ENCODE measurements around the gene IQCK.

The IQCK gene

DNA sequence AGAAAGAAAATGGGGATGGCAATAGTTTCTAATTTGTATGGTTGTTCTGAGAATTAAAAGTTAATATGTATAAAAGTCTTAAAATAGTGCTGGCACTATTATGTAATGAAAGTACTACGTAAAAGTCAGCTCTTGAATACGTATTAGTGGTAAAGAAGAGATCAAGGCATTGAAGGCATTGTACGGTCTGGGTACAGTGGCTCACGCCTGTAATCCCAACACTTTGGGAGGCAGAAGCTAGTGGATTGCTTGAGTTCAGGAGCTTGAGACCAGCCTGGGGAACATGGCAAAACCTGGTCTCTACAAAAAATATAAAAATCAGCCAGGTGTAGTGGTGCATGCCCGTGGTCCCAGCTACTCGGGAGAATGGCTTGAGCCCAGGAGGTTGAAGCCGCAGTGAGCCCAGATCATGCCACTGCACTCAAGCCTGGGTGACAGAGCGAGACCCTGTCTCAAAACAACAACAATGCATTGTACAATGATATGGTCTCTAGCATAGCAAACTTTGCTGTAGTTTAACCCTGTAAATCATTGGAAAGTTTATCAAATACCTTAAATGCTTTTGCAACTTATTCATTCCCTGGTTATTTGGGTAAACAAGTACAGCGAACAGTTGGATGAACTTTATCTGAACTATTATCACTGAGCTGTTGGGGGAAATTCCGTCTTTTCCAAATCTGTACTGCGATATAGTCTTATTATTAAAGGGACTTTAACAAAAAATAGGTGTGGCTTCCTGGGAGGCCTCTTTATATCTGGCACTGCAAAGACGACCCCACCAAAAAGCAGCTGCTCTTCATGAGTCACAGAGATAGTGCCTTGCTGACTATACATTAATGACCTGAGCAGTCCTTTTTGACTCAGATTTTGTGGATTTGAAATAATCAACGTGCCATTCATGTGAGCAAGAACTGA lies 93.0 kb downstream of the IQCK start:
- H3K4me1 ChIP-seq (ENCODE audit: low read depth, poor library complexity, severe bottlenecking), result peaks cover 14% of the 10 kb centered on the region
- TF ChIP-seq, protein P1, sequence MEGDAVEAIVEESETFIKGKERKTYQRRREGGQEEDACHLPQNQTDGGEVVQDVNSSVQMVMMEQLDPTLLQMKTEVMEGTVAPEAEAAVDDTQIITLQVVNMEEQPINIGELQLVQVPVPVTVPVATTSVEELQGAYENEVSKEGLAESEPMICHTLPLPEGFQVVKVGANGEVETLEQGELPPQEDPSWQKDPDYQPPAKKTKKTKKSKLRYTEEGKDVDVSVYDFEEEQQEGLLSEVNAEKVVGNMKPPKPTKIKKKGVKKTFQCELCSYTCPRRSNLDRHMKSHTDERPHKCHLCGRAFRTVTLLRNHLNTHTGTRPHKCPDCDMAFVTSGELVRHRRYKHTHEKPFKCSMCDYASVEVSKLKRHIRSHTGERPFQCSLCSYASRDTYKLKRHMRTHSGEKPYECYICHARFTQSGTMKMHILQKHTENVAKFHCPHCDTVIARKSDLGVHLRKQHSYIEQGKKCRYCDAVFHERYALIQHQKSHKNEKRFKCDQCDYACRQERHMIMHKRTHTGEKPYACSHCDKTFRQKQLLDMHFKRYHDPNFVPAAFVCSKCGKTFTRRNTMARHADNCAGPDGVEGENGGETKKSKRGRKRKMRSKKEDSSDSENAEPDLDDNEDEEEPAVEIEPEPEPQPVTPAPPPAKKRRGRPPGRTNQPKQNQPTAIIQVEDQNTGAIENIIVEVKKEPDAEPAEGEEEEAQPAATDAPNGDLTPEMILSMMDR (conservative IDR thresholded peaks at IDR 0.05; ENCODE audit: low read depth, low read length), result no peak
- H3K9ac ChIP-seq, result no peak overlapping the region
- H3K4me2 ChIP-seq, result no peak overlapping the region
- H3K79me2 ChIP-seq (ENCODE audit: insufficient read depth, low read depth), result no peaks in the 10 kb centered on the region
- no peaks in the 10 kb centered on the region for H3K27me3 ChIP-seq (ENCODE audit: insufficient read depth, low read depth)
- H4K20me1 ChIP-seq (ENCODE audit: insufficient read depth), result no peaks in the 10 kb centered on the region
- no peaks in the 10 kb centered on the region for H3K36me3 ChIP-seq (ENCODE audit: insufficient read depth)
- H2AFZ ChIP-seq (ENCODE audit: low read depth), result no peak overlapping the region
- no peak overlapping the region for H3K4me3 ChIP-seq (IDR thresholded peaks at IDR 0.05; ENCODE audit: insufficient read depth, low read depth, low read length)
- H3K27ac ChIP-seq, result no peak overlapping the region

DNA sequence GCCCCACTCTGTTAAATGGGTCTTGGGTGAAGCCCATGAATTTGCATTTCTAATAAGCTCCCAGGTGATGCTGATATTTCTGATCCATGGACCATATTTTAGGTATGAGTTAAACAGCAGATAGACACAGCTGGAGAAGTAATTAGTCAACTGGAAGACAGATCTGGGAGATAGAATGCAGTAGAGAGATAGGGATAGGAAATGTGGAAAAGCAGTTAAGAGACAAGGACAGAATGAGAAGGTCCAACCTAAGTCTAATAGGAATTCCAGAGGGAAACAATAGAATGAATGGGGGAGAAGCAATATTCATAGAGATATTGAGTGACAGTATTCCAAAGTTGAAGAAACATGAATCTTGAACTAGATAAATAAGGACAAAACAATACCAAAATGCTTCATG lies 94.9 kb downstream of the IQCK start:
- no peak overlapping the region for H3K27ac ChIP-seq
- H2AFZ ChIP-seq (ENCODE audit: low read depth), result no peak overlapping the region
- no peak overlapping the region for H3K4me2 ChIP-seq
- H3K36me3 ChIP-seq (ENCODE audit: insufficient read depth), result no peaks in the 10 kb centered on the region
- H3K79me2 ChIP-seq (ENCODE audit: insufficient read depth, low read depth), result no peaks in the 10 kb centered on the region
- H3K27me3 ChIP-seq (ENCODE audit: insufficient read depth, low read depth), result no peaks in the 10 kb centered on the region
- H4K20me1 ChIP-seq (ENCODE audit: insufficient read depth), result no peaks in the 10 kb centered on the region
- H3K4me3 ChIP-seq (IDR thresholded peaks at IDR 0.05; ENCODE audit: insufficient read depth, low read depth, low read length), result no peak overlapping the region
- TF ChIP-seq, protein P1 (conservative IDR thresholded peaks at IDR 0.05; ENCODE audit: low read depth, low read length), result no peak
- H3K9ac ChIP-seq, result no peak overlapping the region
- peaks cover 7% of the 10 kb centered on the region for H3K4me1 ChIP-seq (ENCODE audit: low read depth, poor library complexity, severe bottlenecking)

DNA sequence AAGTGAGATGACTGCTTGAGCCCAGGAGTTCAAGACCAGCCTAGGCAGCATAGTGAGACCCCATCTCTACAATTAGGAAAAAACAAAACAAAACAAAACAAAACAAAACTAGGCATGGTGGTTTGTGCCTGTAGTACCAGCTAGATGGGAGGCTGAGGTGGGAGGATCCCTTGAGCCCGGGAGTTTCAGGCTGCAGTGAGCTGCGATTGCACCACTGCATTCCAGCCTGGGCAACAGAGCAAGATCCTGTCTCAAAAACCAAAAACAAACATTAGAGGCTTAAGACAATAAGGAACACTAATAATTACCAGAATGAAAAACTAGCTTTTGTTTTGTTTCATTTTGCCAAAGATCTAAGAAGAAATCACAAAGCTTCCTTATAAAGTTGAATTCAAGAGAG lies 97.3 kb downstream of the IQCK start:
- TF ChIP-seq, protein P1 (conservative IDR thresholded peaks at IDR 0.05; ENCODE audit: low read depth, low read length), result no peak
- no peak overlapping the region for H3K4me3 ChIP-seq (IDR thresholded peaks at IDR 0.05; ENCODE audit: insufficient read depth, low read depth, low read length)
- no peaks in the 10 kb centered on the region for H3K36me3 ChIP-seq (ENCODE audit: insufficient read depth)
- no peak overlapping the region for H3K27ac ChIP-seq
- H2AFZ ChIP-seq (ENCODE audit: low read depth), result no peak overlapping the region
- H3K9ac ChIP-seq, result no peak overlapping the region
- no peaks in the 10 kb centered on the region for H4K20me1 ChIP-seq (ENCODE audit: insufficient read depth)
- no peaks in the 10 kb centered on the region for H3K79me2 ChIP-seq (ENCODE audit: insufficient read depth, low read depth)
- H3K4me1 ChIP-seq (ENCODE audit: low read depth, poor library complexity, severe bottlenecking), result no peaks in the 10 kb centered on the region
- no peak overlapping the region for H3K4me2 ChIP-seq
- no peaks in the 10 kb centered on the region for H3K27me3 ChIP-seq (ENCODE audit: insufficient read depth, low read depth)

DNA sequence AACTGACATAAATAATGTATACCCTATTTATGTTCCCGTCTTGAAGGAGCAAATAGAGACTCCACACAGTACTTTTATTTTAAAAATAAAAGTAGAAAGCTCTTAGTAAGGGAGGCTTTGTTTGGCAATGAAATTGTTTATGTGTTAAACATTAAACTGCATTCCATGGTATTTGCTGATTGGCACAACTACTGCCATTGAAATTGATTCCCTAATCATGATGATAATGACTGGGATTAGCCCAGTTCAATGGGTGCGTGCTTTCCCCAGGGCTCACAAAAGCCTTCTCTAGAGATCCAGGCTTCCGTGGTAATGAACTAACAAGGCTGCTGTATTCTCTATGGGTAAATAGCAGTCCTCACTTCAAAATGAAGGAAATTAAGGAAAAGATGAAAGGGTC lies 99.1 kb downstream of the IQCK start:
- Histone ChIP-seq H3K27me3 (ENCODE audit: insufficient read depth, low read depth) (no peaks in the 10 kb centered on the region), H3K4me1 (ENCODE audit: low read depth, poor library complexity, severe bottlenecking) (no peaks in the 10 kb centered on the region), H3K79me2 (ENCODE audit: insufficient read depth, low read depth) (no peaks in the 10 kb centered on the region), H3K27ac (no peak overlapping the region), H3K36me3 (ENCODE audit: insufficient read depth) (no peaks in the 10 kb centered on the region), H4K20me1 (ENCODE audit: insufficient read depth) (no peaks in the 10 kb centered on the region), H2AFZ (ENCODE audit: low read depth) (no peak overlapping the region), H3K4me2 (no peak overlapping the region), H3K9ac (no peak overlapping the region), H3K4me3 (IDR thresholded peaks at IDR 0.05; ENCODE audit: insufficient read depth, low read depth, low read length) (no peak overlapping the region)
- TF ChIP-seq, protein P1 (conservative IDR thresholded peaks at IDR 0.05; ENCODE audit: low read depth, low read length), result no peak
